ENCODE measurements around the gene LEF1.

LEF1 gene

DNA sequence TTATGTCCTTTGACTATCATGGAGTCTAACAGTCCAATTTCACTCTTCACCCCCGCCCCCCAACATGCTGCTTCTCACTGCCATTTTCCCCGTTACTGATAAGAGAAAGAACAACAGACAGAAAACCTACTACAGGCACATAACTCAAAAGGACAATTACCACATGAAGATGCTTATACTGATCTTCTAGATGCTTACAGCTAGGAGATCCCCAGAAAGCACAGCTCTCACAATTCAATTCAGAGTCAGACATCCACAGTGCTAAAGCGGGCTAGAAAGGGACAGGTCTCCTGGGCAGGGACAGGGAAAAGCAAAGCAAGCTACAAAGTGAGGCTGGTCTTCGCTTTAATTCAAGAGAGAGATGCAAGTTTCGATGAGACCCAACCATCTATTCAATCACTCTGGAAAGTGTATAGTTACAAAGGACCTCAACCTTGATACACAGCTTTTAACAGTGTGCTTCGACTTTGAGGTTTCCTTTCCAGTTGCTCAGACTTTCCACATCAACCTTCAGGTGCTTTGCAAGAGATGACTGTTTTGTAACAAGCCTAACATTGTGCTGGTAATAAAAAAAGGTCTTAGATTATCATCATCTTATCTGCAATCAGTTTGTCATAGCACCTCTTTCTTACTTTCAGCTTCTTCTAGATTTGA, 60.9 kb downstream of the LEF1 start:
- no peak for DNase-seq

DNA sequence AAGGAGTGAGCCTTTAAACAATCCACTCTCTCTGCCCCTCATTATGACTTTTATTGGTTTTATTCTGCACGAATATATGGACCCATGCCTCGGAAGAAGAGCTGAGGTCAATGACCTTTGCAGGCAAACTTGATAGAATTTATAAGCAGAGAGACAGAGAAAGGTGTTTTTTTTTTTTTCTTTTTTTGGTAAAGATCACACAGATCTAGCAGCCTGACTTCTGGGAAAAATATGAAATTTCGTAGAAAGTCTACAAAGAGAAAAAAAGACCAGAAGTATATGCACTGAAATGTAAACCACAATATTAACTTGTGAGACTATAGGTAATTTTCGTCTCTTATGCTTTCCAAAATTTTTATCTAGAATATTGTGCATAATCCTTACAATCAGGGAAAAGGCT, 61.6 kb downstream of the LEF1 start:
- DNase-seq = no peak

DNA sequence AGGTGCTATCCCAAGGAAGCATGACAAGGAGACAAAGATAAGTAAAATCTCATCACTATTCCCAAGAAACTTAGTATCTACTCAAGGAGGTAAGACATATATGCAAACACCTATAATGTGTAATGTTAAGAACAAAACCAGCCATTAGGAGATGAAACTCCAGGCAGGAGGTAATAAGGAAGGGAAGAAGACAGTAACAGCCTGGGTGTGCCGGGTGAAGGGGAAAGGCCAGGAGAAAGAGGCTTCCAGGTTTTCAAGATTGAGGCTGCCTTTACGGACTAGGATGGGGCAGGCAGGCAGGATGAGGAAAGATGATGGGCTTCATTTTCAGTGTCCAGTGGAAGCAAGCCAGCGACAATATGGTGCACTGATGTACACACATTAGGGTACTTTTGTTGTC, 62.5 kb downstream of the LEF1 start:
- DNase-seq = no peak

DNA sequence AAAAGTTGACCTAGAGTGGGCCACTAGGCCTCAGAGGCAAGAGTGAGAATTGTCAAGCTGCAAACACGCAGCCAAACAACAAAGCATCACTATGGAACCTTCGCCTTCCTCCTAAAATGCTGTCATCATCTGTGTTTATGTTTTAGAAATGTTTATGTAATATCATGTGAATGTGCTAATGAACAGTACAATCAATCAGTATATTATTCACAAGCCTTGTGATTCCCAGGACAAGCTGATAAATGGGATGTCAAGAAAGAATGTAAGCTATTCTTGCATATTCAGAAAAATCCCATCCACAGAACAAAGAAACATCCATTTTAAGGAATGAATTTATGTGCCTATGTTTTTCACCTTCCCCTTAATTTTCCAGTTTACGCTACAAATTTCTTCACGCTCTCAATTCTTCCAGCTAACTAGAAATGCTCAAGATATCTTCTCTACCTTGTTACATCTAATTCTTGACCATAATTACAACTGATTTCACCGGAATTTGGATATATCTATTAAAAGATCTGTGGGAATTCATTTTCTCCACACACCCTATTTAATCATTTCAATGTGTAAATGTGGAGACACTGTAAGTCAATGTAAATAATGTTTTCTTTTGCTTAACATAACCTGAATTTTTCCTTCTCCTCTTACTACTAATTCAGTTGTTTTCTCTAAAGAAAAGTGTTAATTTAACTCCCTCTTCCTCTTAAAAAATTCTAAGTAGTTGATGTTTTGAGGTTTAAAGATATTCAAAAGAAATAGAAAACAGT, 65.5 kb downstream of the LEF1 start:
- DNase-seq = no peak

DNA sequence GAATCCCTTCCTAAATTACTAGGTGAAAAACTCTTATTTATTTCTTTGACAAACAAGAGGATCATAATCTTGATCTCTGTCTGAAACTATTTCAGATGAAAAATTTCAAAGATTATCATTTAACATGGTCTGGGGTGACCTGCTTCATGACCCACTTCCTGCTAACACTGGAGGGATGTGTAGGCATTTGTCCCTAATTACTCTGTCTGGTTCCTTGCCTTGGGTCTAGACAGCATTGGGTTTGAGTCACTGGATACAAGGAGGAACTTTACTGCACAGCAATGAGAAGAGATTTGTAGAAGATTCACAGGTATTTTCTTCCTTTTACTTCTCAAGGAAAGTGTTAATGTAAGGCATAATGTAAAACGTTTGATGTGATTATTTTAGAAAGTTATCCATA, 67.9 kb downstream of the LEF1 start:
- DNase-seq = no peak

DNA sequence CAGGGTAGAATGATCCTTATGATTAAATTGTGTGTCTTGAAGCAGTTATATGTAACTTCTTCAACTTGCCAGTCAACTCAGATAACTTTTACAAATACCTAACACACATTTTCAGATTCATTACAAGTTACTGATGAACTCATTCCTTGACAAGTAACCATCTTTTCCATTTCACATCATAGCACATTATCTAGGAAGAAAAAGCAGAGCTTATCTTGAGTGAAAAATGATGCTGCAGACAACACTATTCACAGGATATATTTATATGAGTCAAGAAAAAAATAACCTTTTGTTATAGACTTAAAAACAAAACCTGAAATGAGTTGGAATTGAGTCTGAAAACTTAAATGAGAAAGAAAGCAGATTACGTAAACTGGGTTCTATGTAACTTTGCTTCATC, 68.9 kb downstream of the LEF1 start:
- DNase-seq = no peak

DNA sequence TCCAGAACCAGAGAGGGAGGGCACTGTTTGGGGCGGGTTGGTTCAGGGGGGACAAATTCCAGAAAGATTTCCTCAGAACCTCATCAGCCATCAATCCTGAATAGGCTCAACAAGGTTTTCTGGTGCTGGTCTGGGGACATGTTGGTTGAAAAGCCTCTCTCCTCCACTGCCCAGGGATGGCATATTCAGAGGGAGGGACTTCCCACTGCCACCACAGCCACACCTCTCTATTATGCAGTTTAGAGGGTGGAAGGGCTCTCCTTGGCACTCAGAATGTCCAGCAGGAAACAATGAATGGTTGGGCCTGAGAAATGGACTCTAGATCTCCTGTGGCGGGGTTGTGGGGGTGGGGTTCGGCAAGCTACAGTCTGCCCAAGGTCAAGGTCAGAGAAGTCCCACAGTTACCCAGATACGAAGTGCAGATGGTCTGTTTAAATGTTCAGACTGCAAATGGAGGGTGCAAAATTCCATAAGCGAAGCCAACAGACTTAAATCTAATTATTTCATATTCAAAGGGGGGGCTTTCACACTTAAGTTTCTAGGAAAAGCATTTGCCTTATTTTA, 70.7 kb downstream of the LEF1 start:
- DNase-seq = no peak

DNA sequence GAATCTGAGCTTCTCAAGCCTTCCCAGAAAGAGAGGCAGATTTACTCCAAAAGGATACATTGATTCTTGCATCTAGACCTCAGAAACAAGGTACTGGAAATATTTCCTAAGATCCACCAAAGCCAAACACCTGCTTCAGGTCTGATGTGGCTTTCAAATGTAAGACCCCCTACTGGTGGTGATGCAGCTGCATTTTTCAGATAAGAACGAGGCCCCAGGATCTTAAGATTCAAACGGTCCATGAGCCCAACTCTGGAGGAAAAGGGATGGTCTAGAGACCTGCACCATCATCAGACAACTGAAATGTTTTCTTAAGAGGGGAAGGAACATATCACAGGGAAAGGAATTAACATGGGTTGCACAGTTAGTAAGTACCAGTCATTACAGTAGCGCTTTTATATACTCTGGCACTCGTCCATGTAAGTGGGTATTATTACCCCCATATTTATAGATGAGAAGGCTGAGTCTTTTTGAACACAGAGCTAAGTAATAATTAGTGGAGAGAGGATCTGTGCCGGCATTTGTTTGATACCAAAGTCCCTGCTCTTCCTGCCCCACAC, 73.7 kb downstream of the LEF1 start:
- no peak for DNase-seq

DNA sequence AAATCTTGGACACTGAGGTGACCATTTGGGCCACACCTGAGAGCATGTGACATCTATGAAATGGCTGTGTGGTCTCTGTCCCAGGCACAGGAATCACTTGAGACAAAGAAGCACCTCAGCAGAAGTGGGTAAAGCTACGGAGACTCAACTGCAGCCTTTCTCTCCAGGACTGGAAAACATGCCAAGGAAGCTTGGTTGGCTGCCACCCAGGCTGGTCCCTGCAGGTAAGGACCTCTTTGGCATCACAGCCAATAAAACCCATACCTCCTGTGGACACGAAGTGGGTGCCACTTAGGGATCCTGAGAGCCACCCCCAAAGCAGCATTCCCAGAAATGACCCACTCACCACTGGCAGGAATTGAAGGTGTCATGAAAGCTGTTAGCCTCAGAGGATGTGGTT, 74.6 kb downstream of the LEF1 start:
- DNase-seq = no peak

DNA sequence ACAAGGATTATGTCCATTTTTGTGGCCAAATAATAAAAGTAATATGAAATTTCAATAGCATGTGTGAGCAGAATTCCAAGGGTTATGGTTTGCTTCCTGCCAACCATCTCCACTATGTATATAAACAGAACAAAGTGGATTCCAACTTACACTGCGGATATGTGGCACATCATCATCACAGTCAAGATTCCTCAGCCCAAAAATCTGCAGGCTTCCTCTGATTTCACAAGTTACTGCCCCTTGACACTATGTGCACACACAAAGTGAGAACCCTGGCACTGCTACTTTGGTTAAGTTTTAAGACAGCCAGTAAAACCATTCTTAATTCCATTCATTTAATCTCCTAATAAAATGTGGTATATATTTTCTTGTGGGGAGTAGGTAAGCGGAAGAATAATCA, 76.4 kb downstream of the LEF1 start:
- DNase-seq = no peak

DNA sequence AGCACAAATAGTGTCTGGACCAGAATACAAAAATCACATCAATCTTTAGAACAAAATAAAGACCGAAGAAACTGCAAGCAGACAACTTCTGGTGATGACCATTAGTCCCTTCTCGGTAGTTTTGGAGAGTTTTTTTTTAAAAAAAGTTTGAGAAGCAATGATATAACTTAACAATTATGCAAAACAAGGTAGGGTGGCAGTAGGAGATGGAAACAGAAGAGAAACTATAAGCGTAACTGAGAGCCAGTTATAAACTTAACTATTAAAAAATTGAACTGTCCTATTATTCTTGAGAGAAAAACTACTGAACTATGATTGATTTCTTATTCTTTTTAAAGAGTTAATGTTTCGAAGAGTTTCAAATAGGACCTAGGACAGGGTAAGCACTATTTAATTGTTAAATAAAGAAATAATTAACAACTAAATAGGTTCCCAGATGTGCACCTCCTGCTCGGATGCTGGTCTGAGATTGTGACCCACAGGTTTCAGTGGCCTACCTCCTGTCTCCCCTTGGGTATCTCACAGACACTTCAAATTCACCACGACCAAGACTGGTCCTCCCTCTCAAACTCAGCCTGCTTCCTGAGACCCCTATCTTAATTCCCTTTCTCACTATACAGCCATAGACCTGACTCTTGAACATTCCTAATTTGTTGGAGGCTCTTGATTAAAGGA, 81.3 kb downstream of the LEF1 start:
- DNase-seq = no peak

DNA sequence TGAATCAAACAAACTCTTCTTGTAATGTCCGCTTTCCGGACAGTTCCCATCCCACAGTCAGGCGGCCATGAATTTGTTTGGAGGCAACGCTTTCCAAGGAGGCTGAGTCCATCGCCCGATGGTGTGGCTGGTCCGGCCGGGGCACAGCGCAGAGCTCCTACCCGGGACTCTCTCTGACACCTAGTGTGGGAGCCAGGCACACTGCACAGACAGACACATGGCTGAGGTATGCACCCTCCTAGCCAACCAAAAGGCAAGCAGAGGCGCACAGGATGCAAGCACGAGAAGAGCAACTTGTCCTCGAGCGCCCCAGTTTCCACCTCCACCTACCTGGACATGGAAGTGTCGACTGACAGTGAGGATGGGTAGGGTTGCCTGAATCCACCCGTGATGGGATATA, 87.5 kb downstream of the LEF1 start:
- DNase-seq = no peak

DNA sequence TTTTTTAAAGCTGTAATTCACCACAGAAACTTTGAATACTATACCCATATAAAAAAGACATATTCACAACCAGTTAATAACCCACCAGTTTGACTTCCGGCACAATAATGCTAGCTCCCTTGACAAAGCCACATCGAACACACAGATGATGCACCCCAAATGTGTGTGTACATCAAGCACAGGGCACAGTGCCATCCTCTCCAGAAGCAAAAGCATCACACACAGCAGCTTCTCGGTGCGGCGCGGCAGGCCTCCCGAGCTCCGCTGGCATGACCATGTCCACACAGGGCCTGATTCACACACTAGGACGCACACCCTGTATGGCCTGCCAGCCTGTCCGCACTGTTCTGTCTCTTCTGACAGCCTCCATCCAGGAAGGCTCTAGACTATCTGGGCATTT, 88.0 kb downstream of the LEF1 start:
- DNase-seq = no peak

DNA sequence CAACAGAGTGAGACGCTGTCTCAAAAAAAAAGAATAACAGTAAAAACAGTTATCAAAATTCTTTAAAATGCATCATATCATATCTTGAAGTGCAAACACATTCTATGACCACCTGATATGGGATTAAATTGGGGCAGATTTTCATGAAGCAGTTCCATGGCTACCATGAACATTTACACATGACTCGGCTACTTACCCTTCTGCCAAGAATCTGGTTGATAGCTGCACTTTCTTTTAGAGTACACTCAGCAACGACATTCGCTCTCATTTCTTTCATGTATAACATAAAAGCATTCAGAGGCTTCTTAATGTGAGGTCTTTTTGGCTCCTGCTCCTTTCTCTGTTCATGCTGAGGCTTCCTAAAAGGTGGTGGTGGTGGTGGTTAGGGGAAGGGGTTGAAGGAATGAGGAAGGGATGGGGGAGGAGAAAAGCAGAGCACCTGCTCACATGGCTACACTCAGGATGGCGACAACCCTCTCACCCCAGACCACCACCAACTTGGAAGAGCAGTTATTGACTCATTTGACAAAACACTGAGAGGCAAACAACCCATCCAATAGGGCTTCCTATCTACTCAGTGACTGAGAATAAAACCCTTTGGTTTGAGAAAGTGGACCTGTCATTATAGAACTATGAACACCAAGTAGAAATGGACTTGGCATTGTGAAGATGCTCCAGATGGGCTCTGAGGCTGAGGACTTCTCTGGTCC, 90.6 kb downstream of the LEF1 start:
- no peak for DNase-seq

DNA sequence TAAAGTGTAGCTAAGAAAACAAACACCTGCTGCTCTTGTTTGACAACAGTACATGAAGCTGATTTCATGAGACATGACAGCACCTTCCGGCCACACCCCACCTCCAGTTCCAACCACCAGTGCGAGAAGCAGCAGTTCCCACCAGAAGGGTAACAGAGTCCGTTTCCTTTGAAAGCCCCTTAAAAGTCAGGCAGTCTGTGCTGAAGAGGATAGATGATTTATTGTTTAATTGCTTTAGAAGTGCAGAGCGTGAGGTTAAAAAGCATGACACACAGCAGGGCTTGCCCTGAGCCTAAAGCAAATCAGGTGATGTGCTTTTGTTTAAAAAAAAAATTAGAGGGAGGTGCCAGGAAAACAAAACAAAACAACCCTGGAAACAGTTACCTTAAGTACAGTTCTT, 96.4 kb downstream of the LEF1 start:
- DNase-seq = peak; percentile 41

DNA sequence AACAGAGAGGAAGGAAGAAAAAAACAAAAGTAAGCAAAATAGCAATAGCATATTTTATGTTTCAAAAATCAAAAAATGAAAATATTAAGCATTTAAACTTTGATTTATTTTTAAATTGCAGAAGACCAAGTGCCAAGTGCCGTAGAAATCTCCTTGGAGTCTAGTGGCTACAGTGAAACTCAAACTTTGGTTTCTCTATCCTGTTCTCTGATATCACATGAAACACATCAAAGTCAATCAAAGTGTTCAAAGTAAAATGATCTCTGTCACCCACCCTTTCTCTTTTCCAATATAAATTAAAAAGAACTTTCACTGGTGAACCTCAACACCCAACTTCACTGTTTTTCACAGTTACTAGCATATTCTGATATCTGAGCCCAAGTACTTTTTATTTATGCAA, 98.0 kb downstream of the LEF1 start:
- DNase-seq = no peak

DNA sequence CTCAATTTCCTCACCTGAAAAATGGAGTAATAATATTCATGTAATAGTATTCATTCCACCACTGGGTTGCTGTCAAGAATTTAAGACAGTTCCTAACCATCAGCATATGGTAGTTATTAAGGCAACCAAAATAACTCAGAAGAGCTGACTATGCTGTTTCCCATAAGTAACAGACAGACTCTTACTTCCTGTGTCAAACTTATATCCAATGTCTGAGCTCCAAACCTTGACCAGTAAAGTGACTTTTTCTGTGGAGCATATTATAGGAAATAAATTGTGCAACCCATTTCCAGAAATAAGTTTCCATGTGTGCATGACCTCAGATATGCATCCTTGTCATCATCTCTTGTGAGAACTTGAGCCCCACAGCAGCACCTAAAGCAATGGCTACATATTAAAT, 100.3 kb downstream of the LEF1 start:
- DNase-seq = no peak

DNA sequence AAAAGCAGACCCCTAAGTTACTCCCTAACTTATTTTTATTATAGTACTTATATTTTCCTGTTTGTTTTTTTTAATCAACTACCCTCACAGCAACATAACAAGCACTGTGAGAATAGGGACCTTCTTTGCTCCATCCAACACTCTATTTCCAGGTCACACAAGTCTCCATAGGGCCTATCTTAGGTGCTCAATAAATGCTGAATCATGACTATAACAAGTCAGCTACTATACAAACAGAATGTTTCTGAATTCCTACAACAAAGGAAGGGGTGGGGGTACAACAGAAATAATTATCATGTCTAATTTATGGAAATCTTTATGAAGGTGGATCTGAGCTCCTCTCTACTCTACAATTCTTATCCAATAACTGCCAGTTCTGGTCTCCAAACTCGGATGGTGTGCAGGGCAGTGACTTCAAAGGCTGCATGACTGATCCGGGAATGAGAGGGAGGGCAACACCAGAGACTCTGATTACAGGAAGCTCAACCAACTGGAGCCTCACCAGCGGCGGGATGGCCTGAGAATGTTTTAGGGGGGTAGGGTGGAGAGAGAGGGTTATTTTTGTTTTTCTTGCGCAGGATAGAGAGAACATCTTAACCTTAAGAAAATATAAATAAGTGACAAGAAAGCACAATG, 107.9 kb downstream of the LEF1 start:
- peak; percentile 6 for DNase-seq

DNA sequence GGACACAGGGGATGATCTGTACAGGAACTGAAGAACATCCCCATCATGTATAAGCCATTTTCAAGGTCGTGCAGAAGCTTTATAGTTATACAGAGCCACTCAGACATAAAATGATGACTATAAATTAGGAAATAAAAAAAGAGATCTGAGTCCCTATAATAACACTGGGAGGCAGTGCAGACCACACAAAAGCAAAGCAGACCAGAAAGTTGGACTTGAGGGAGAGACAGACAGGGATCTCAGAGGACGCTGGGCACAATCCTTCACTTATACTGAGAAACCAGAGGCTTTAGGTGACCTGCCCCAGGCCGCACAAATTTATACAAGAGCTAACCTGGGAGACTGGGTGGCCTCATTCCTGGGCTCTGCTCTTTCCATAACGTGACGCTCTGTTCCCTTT, 108.6 kb downstream of the LEF1 start:
- peak; percentile 43 for DNase-seq

DNA sequence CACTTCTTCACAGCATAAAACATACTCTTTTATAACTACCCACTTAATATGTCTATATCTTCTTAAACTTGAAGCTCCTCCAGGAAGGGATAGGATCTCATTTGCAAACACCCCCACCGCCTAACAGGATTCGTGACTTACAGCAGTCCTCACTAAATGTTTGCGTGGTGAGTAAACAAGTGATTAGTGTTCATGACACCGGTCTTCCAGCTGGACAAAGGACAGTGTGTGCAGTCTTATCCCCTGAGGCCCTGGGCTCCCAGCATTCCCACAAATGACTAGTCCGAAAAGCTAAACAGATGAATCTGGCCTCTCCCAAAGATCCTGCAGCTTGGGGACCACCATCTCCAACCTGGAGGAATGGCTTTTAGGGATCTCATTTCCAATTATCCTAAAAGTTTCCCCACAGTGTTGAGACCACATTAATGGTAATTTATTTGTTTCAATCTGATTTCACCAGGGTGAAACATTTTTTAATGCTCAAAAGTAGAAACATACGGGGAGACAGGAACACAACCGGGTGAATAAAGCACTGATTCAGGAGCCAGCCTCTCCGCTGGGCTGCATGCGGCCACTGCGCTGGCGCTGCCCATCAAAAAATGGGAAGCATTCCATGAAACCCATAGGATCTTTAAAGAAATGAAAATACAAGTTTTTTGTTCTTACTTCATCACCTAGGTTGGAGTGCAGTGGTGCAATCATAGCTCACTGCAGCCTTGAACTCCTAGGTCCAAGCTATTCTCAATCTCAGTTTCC, 109.9 kb downstream of the LEF1 start:
- peak; percentile 17 for DNase-seq

DNA sequence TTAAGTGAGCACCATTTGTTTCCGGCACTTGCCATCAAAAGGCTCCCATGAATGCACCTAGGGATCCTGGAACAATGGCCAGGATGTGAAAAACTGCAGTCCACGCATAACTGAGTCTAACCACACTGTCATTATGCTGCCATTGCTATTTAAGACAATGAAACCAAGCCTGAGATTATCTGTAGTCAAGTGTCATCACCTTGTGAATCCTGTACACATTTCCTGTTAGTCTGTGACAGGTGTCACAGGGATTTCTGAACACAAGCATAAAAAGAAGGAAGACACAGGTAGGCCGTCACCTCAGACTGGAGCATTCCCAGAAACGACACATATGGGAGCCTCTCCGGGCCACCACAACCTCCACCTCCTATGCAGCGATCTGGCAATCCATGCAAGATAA, 112.3 kb downstream of the LEF1 start:
- DNase-seq = no peak

DNA sequence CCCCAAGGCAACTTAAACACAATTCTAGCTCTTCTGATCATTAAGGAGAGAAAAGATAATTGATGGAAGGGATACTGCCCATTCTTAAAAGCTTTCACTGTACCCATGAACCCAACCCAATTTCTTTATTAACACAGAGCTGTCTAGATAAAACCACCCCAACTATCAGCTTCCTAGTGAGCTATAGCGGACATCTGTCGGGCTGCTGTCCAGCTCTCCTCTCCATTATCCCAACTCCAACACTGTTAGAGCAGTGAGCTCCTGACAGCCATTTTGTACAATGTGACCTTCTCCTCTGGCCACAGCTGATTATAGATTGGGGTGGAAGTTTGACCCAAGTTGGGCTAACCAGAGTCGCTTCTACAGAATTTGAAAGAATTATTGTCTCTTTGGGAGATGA, 112.9 kb downstream of the LEF1 start:
- DNase-seq = no peak
